Mesendoderm (in vitro differentiated cells): Measurements from ENCODE around the gene PRKN.

Experiments used
- DNase-seq: peaks from one replicate; pipeline ENCODE4 v3.0.0; 2013
- H2AK5ac ChIP-seq: 2 replicates; pipeline ENCODE4 v1.6.1; 2013; ENCODE audit warnings: low read length, inconsistent platforms
- H2BK120ac ChIP-seq: 2 replicates; pipeline ENCODE4 v1.6.1; 2013; ENCODE audit warnings: low read depth, mild to moderate bottlenecking, low read length, moderate library complexity, mixed read lengths
- H2BK15ac ChIP-seq: replicated peaks from 2 replicates; pipeline ENCODE4 v1.6.1; 2013; ENCODE audit warnings: low read depth, mild to moderate bottlenecking, moderate library complexity
- H2BK5ac ChIP-seq: 2 replicates; pipeline ENCODE4 v1.6.1; 2013; ENCODE audit warnings: low read length, inconsistent platforms
- H3K18ac ChIP-seq: 2 replicates; pipeline ENCODE4 v1.6.1; 2013; ENCODE audit warnings: mild to moderate bottlenecking, low read length, mixed read lengths
- H3K23ac ChIP-seq: one replicate; pipeline ENCODE4 v1.6.1; 2013; ENCODE audit warnings: low read length
- H3K27ac ChIP-seq: 2 replicates; pipeline ENCODE4 v1.5.1; 2013; ENCODE audit warnings: low read depth, mild to moderate bottlenecking, inconsistent platforms, low read length, moderate library complexity
- H3K27me3 ChIP-seq: 2 replicates; pipeline ENCODE4 v1.6.1; 2013; ENCODE audit warnings: low read length, control low read depth, mild to moderate bottlenecking, inconsistent platforms; ENCODE audit not compliant: insufficient read depth, poor library complexity
- H3K36me3 ChIP-seq: 2 replicates; pipeline ENCODE4 v1.6.1; 2013; ENCODE audit warnings: low read length, inconsistent platforms; ENCODE audit not compliant: control insufficient read depth, insufficient read depth
- H3K4ac ChIP-seq: one replicate; pipeline ENCODE4 v1.6.1; 2013; ENCODE audit warnings: low read depth, mild to moderate bottlenecking, low read length, moderate library complexity
- H3K4me1 ChIP-seq: 2 replicates; pipeline ENCODE4 v1.6.1; 2013; ENCODE audit warnings: low read depth, low read length, inconsistent platforms; ENCODE audit not compliant: control insufficient read depth
- H3K4me2 ChIP-seq: 2 replicates; pipeline ENCODE4 v1.6.1; 2013; ENCODE audit warnings: low read length
- H3K4me3 ChIP-seq: 2 replicates; pipeline ENCODE4 v1.5.1; 2013; ENCODE audit warnings: mild to moderate bottlenecking, low read length
- H3K56ac ChIP-seq: one replicate; pipeline ENCODE4 v1.6.1; 2013; ENCODE audit warnings: low read length
- H3K79me1 ChIP-seq: 2 replicates; pipeline ENCODE4 v1.6.1; 2013; ENCODE audit warnings: low read length, inconsistent platforms
- H3K79me2 ChIP-seq: 2 replicates; pipeline ENCODE4 v1.6.1; 2013; ENCODE audit warnings: mild to moderate bottlenecking, low read length; ENCODE audit not compliant: control insufficient read depth, insufficient read depth
- H3K9ac ChIP-seq: 2 replicates; pipeline ENCODE4 v1.6.1; 2013; ENCODE audit warnings: low read length, inconsistent platforms
- H4K5ac ChIP-seq: one replicate; pipeline ENCODE4 v1.6.1; 2013; ENCODE audit warnings: low read length
- H4K8ac ChIP-seq: one replicate; pipeline ENCODE4 v1.6.1; 2013; ENCODE audit warnings: low read depth, mild to moderate bottlenecking, control low read depth, low read length, moderate library complexity
- WGBS: extraction: QIAGEN DNeasy Blood & Tissue Kit; methylation state at CpG from one replicate; pipeline ENCODE4 v1.1.7; 2013; ENCODE audit warnings: low lambda C conversion rate, missing lambda C conversion rate; ENCODE audit not compliant: insufficient coverage; ENCODE audit errors: extremely low coverage; 5-methylcytosine and 5-hydroxymethylcytosine counted together

PRKN gene

GRCh38 chr6:161798844-161799394 is 928.6 kb downstream of the PRKN start:
- WGBS, result no CpG with 5 or more reads among the region's 7 CpGs

GRCh38 chr6:161796681-161797080 is 930.9 kb downstream of the PRKN start:
- WGBS, result no CpG with 5 or more reads among the region's 1 CpG
- no peak overlapping the region for H3K4me3 ChIP-seq
- no peaks in the 10 kb centered on the region for H3K79me2 ChIP-seq
- no peaks in the 10 kb centered on the region for H3K27me3 ChIP-seq
- H2BK5ac ChIP-seq, result no peak overlapping the region
- no peak overlapping the region for H2BK120ac ChIP-seq
- no peak overlapping the region for H3K18ac ChIP-seq
- no peaks in the 10 kb centered on the region for H3K4me1 ChIP-seq
- no peak overlapping the region for H3K27ac ChIP-seq
- no peak overlapping the region for H3K9ac ChIP-seq
- H4K5ac ChIP-seq, result no peak overlapping the region
- H3K79me1 ChIP-seq, result no peaks in the 10 kb centered on the region
- no peak for DNase-seq
- H3K4ac ChIP-seq, result no peak overlapping the region
- no peak overlapping the region for H3K4me2 ChIP-seq
- H2BK15ac ChIP-seq, result no peak overlapping the region
- no peak overlapping the region for H3K23ac ChIP-seq
- H3K36me3 ChIP-seq, result no peaks in the 10 kb centered on the region
- no peak overlapping the region for H4K8ac ChIP-seq
- no peak overlapping the region for H2AK5ac ChIP-seq
- no peak overlapping the region for H3K56ac ChIP-seq

More at GRCh38 chr6:161798844-161799394, 928.6 kb downstream of the PRKN start:
- H3K27ac ChIP-seq, result no peak overlapping the region
- H3K18ac ChIP-seq, result no peak overlapping the region
- H3K36me3 ChIP-seq, result no peaks in the 10 kb centered on the region
- H3K56ac ChIP-seq, result no peak overlapping the region
- no peak for DNase-seq
- no peaks in the 10 kb centered on the region for H3K79me1 ChIP-seq
- H3K4ac ChIP-seq, result no peak overlapping the region
- H2BK15ac ChIP-seq, result no peak overlapping the region
- no peaks in the 10 kb centered on the region for H3K27me3 ChIP-seq
- no peak overlapping the region for H3K4me2 ChIP-seq
- no peak overlapping the region for H4K8ac ChIP-seq
- H3K79me2 ChIP-seq, result no peaks in the 10 kb centered on the region
- H3K9ac ChIP-seq, result no peak overlapping the region
- H4K5ac ChIP-seq, result no peak overlapping the region
- H2AK5ac ChIP-seq, result no peak overlapping the region
- no peak overlapping the region for H2BK5ac ChIP-seq
- H2BK120ac ChIP-seq, result no peak overlapping the region
- no peak overlapping the region for H3K4me3 ChIP-seq
- no peaks in the 10 kb centered on the region for H3K4me1 ChIP-seq
- no peak overlapping the region for H3K23ac ChIP-seq

GRCh38 chr6:161792851-161793493 is 934.6 kb downstream of the PRKN start:
- Histone ChIP-seq H3K79me2 (no peaks in the 10 kb centered on the region), H3K27ac (no peak overlapping the region), H3K18ac (no peak overlapping the region), H3K4me3 (no peak overlapping the region), H3K79me1 (no peaks in the 10 kb centered on the region), H4K5ac (no peak overlapping the region), H3K23ac (no peak overlapping the region), H3K56ac (no peak overlapping the region), H3K9ac (no peak overlapping the region), H2AK5ac (no peak overlapping the region), H3K4ac (no peak overlapping the region), H4K8ac (no peak overlapping the region), H3K4me1 (no peaks in the 10 kb centered on the region), H3K36me3 (no peaks in the 10 kb centered on the region), H3K27me3 (no peaks in the 10 kb centered on the region), H2BK15ac (no peak overlapping the region), H2BK5ac (no peak overlapping the region), H3K4me2 (no peak overlapping the region), H2BK120ac (no peak overlapping the region)
- no peak for DNase-seq
- WGBS, result no CpG with 5 or more reads among the region's 8 CpGs

- H3K23ac ChIP-seq, result no peak overlapping the region
- no peak overlapping the region for H4K5ac ChIP-seq
- H4K8ac ChIP-seq, result no peak overlapping the region
- DNase-seq, result no peak
- no peak overlapping the region for H3K4ac ChIP-seq
- H3K4me2 ChIP-seq, result no peak overlapping the region
- WGBS, result no CpG with 5 or more reads among the region's 4 CpGs
- no peak overlapping the region for H2BK5ac ChIP-seq
- no peaks in the 10 kb centered on the region for H3K79me2 ChIP-seq
- no peaks in the 10 kb centered on the region for H3K79me1 ChIP-seq
- no peak overlapping the region for H2AK5ac ChIP-seq
- no peak overlapping the region for H2BK15ac ChIP-seq
- H2BK120ac ChIP-seq, result no peak overlapping the region
- H3K36me3 ChIP-seq, result no peaks in the 10 kb centered on the region
- no peak overlapping the region for H3K56ac ChIP-seq
- H3K27me3 ChIP-seq, result no peaks in the 10 kb centered on the region
- H3K27ac ChIP-seq, result no peak overlapping the region
- H3K18ac ChIP-seq, result no peak overlapping the region
- no peak overlapping the region for H3K4me3 ChIP-seq
- no peaks in the 10 kb centered on the region for H3K4me1 ChIP-seq
- no peak overlapping the region for H3K9ac ChIP-seq
Measured at GRCh38 chr6:161788531-161788930, 939.0 kb downstream of the PRKN start.

GRCh38 chr6:161772176-161772575 is 955.4 kb downstream of the PRKN start:
- Histone ChIP-seq H3K27me3 (no peaks in the 10 kb centered on the region), H3K79me1 (no peaks in the 10 kb centered on the region), H2BK120ac (no peak overlapping the region), H3K4ac (no peak overlapping the region), H3K36me3 (no peaks in the 10 kb centered on the region), H3K4me1 (no peaks in the 10 kb centered on the region), H3K23ac (no peak overlapping the region), H3K4me3 (no peak overlapping the region), H3K27ac (no peak overlapping the region), H4K8ac (no peak overlapping the region), H2BK15ac (no peak overlapping the region), H2BK5ac (no peak overlapping the region), H3K9ac (no peak overlapping the region), H3K18ac (no peak overlapping the region), H2AK5ac (no peak overlapping the region), H3K4me2 (no peak overlapping the region), H3K56ac (no peak overlapping the region), H4K5ac (no peak overlapping the region), H3K79me2 (no peaks in the 10 kb centered on the region)
- no peak for DNase-seq
- no CpG with 5 or more reads among the region's 7 CpGs for WGBS

GRCh38 chr6:161761966-161762365 is 965.6 kb downstream of the PRKN start:
- DNase-seq, result no peak
- H3K27ac ChIP-seq, result no peak overlapping the region
- H2AK5ac ChIP-seq, result no peak overlapping the region
- no peak overlapping the region for H3K56ac ChIP-seq
- H3K36me3 ChIP-seq, result no peaks in the 10 kb centered on the region
- H3K4me3 ChIP-seq, result no peak overlapping the region
- H3K9ac ChIP-seq, result no peak overlapping the region
- H2BK15ac ChIP-seq, result no peak overlapping the region
- no peaks in the 10 kb centered on the region for H3K79me1 ChIP-seq
- no peak overlapping the region for H4K5ac ChIP-seq
- no peak overlapping the region for H3K4ac ChIP-seq
- no peak overlapping the region for H3K23ac ChIP-seq
- no peak overlapping the region for H4K8ac ChIP-seq
- WGBS, result no CpG with 5 or more reads among the region's 6 CpGs
- H3K18ac ChIP-seq, result no peak overlapping the region
- H3K4me1 ChIP-seq, result no peaks in the 10 kb centered on the region
- no peak overlapping the region for H2BK5ac ChIP-seq
- no peaks in the 10 kb centered on the region for H3K27me3 ChIP-seq
- H3K79me2 ChIP-seq, result no peaks in the 10 kb centered on the region
- no peak overlapping the region for H3K4me2 ChIP-seq
- H2BK120ac ChIP-seq, result no peak overlapping the region
